ENCODE measurements around the gene PRR30. TPM values are rescaled to one million over a fixed set of nuclear protein-coding genes. Genes with fewer than 3 reads are reported as not detected.

The PRR30 gene
- polyA plus RNA-seq, 1 of the 3 experiments (the other 2 are of a cell fraction), result not detected

GRCh38 chr2:27152102-27152795 is 13.0 kb upstream of the PRR30 start:
- H3K27ac ChIP-seq (ENCODE audit: low read depth in 2 of 2, low read length in 1 of 2), result no peak overlapping the region
- no peaks in the 10 kb centered on the region for H4K20me1 ChIP-seq (ENCODE audit: insufficient read depth)
- no peak for DNase-seq
- H3K9me3 ChIP-seq, result no peaks in the 10 kb centered on the region
- no peak overlapping the region for H3K9ac ChIP-seq
- WGBS (ENCODE audit: low lambda C conversion rate), result 81% methylated on average over 8 of the region's 8 CpGs
- no peaks in the 10 kb centered on the region for H3F3A ChIP-seq (replicated peaks; ENCODE audit: insufficient read depth)
- no peak overlapping the region for H2AFZ ChIP-seq (ENCODE audit: low read depth)
- H3K27me3 ChIP-seq (ENCODE audit: insufficient read depth), result peaks cover 4% of the 10 kb centered on the region; the same call in 1 of the 2 replicates
- H3K36me3 ChIP-seq (replicated peaks in 1 of 2; ENCODE audit: control insufficient read depth in 1 of 2, insufficient read depth in 2 of 2, low read length in 1 of 2), result no peaks in the 10 kb centered on the region
- H3K79me2 ChIP-seq (ENCODE audit: insufficient read depth), result no peaks in the 10 kb centered on the region
- POLR2A ChIA-PET, result interaction anchor here (0.6 kb wide), 1 partner anchor 50 kb away, joined by 3 read pairs; no protein-coding TSS in a partner anchor
- no peak for TF ChIP-seq EZH2phosphoT487 (IDR thresholded peaks at IDR 0.05; ENCODE audit: borderline replicate concordance, low read depth)
- no peak for TF ChIP-seq IRF3 (IDR thresholded peaks at IDR 0.05; ENCODE audit: low read depth, low read length)
- no peak for TF ChIP-seq FOXM1 (IDR thresholded peaks at IDR 0.05; ENCODE audit: low read depth)
- no peak for TF ChIP-seq FOSL2 (IDR thresholded peaks at IDR 0.05; ENCODE audit: borderline replicate concordance, low read depth)
- TF ChIP-seq REST (IDR thresholded peaks at IDR 0.05; ENCODE audit: low read depth, low read length), result no peak
- no peak for TF ChIP-seq MEF2A (IDR thresholded peaks at IDR 0.05; ENCODE audit: borderline replicate concordance, low read depth)
- no peak overlapping the region for H3K4me2 ChIP-seq
- CTCF ChIA-PET, result interaction anchor here (1.0 to 7.4 kb wide), 7 partner anchors 19 to 191 kb away, joined by 3 to 56 read pairs (median 4); no protein-coding TSS in a partner anchor
- H3K9me2 ChIP-seq, result no peaks in the 10 kb centered on the region
- H3K4me3 ChIP-seq (ENCODE audit: low read depth in 2 of 2, low read length in 1 of 2), result no peak overlapping the region
- H3K4me1 ChIP-seq (ENCODE audit: control insufficient read depth in 1 of 2, insufficient read depth in 2 of 2, low read depth in 1 of 2, low read length in 1 of 2), result no peaks in the 10 kb centered on the region

- peaks cover 4% of the 10 kb centered on the region; the same call in 1 of the 2 replicates for H3K27me3 ChIP-seq (ENCODE audit: insufficient read depth)
- 77% methylated on average over 8 of the region's 8 CpGs for whole genome bisulfite sequencing (ENCODE audit: low lambda C conversion rate)
- TF ChIP-seq FOXJ3 (CRISPR knock-in tag; IDR thresholded peaks at IDR 0.05) (no peak), RXRA (IDR thresholded peaks at IDR 0.05; ENCODE audit: borderline replicate concordance, low read depth) (no peak), ELF1 (IDR thresholded peaks at IDR 0.05) (no peak), NFIC (IDR thresholded peaks at IDR 0.05; ENCODE audit: borderline replicate concordance) (no peak), GATA2 (CRISPR knock-in tag; IDR thresholded peaks at IDR 0.05) (no peak), REST (IDR thresholded peaks at IDR 0.05; ENCODE audit: low read depth, low read length) (no peak), RCOR1 (IDR thresholded peaks at IDR 0.05; ENCODE audit: low read length) (no peak), USF2 (IDR thresholded peaks at IDR 0.05; ENCODE audit: borderline replicate concordance, low read depth, low read length) (no peak), IRF3 (IDR thresholded peaks at IDR 0.05; ENCODE audit: low read depth, low read length) (no peak)
These were observed 11.5 kb upstream of the PRR30 start for GRCh38 chr2:27150639-27151230.

More at GRCh38 chr2:27150639-27151230, 11.5 kb upstream of the PRR30 start:
- POLR2A ChIA-PET, result no interaction called here
- Histone ChIP-seq H3K9me2 (no peaks in the 10 kb centered on the region), H3K79me2 (ENCODE audit: insufficient read depth) (no peaks in the 10 kb centered on the region), H3K4me2 (no peak overlapping the region), H2AFZ (ENCODE audit: low read depth) (no peak overlapping the region), H3K36me3 (replicated peaks in 1 of 2; ENCODE audit: control insufficient read depth in 1 of 2, insufficient read depth in 2 of 2, low read length in 1 of 2) (no peaks in the 10 kb centered on the region), H3K9ac (no peak overlapping the region), H3K4me3 (ENCODE audit: low read depth in 2 of 2, low read length in 1 of 2) (no peak overlapping the region), H3F3A (replicated peaks; ENCODE audit: insufficient read depth) (no peaks in the 10 kb centered on the region), H3K4me1 (ENCODE audit: control insufficient read depth in 1 of 2, insufficient read depth in 2 of 2, low read depth in 1 of 2, low read length in 1 of 2) (no peaks in the 10 kb centered on the region), H4K20me1 (ENCODE audit: insufficient read depth) (no peaks in the 10 kb centered on the region), H3K9me3 (no peaks in the 10 kb centered on the region), H3K27ac (ENCODE audit: low read depth in 2 of 2, low read length in 1 of 2) (no peak overlapping the region)
- CTCF ChIA-PET, result interaction anchor here (0.9 to 7.4 kb wide), 10 partner anchors 17 to 189 kb away, joined by 3 to 56 read pairs (median 4); partner anchors contain the start of gene KHK
- no peak for DNase-seq

Data from SK-N-SH (cell line).